Measurements from ENCODE around the gene ZBTB7C.

ZBTB7C gene

DNA sequence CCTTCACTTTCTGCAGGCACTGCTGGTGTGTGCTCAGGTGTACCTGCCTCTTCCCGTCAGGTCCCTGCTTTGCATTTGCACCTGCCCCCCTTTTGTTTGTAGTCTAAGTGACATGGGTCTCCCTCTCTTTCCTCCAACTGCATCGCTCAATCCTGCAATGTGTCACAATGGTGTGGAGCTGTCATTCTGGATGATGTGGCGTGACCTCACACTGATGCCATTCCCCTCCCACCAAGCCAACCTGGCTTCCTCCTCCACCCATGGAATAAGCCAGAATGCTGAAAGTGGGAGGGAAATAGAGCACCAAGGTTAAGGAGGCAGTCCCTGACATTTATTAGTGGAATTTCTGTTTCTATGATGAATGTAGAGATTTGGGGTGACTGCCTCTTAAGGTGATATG, 156.7 kb downstream of the ZBTB7C start:
- no peak for DNase-seq (ENCODE audit: low read depth)

DNA sequence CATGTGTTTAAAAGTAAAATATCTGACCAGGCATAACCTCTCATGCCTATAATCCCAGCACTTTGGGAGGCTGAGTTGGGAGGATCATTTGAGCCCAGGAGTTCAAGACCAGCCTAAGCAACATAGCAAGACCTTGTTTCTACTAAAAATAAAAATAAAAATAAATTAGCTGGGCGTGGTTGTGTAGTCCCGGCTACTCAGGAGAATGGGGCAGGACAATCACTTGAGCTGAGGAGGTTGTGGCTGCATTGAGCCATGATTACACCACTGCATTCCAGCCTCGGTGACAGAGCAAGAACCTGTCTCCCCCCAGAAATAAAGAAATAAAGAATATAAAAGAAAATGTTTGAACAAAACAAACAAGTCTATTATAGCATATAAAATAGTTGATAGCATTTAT, 158.3 kb downstream of the ZBTB7C start:
- no peak for DNase-seq (ENCODE audit: low read depth)

DNA sequence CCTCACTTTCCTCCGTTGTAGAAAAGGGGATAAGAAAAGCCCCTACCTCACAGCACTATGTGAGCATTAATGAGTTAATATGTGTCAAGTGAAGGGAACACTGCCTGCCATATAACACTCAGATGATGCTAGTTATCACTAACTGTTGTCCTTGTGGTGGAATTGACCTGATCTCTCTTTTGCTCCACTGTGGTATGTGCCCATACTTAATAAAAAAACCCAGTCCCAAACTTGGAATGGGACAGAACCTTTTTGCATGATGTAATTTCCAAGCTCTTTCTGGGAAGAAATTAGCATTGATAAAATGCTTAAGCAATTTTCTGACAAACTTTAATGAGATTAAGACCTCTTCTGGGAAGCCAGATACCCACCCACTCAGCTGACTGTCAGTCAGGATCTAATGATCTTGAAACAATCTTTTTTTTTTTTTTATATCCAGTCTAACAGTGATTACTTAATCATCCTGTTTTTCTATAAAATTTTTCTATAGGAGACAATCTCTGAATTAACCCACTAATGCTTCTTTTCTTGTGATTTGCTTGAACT, 158.7 kb downstream of the ZBTB7C start:
- no peak for DNase-seq (ENCODE audit: low read depth)

DNA sequence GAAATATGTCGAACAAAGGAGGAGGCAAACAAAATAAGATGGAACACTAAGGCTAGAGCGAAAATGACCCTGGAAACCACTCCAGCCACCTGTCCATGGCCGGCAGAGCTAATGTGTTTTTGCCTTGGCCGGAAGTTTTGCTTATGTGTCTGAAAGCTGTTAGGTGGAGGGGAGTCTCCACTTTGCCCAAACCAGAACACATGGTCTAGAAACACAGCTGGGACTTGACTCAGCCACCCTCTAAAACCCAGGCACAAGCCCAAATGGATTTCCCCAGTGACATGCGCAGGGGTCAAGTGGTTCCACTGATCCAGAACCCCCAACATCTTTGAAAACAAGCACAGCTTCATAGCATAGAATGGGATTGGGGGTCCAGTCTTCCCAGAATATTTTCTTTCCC, 159.3 kb downstream of the ZBTB7C start:
- DNase-seq (ENCODE audit: low read depth), result no peak

DNA sequence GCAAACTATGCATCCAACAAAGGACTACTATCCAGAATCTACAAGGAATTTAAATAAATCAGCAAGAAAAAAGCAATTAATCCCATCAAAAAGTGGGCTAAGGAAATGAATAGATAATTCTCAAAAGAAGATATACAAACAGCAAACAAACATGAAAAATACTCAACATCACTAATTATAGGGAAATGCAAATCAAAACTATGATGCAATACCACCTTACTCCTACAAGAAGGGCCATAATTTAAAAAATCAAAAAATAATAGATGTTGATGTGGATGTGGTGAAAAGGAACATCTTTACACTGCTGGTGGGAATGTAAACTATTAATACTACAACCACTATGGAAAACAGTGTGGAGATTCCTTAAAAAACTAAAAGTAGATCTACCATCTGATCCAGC, 164.7 kb downstream of the ZBTB7C start:
- DNase-seq (ENCODE audit: low read depth), result no peak

DNA sequence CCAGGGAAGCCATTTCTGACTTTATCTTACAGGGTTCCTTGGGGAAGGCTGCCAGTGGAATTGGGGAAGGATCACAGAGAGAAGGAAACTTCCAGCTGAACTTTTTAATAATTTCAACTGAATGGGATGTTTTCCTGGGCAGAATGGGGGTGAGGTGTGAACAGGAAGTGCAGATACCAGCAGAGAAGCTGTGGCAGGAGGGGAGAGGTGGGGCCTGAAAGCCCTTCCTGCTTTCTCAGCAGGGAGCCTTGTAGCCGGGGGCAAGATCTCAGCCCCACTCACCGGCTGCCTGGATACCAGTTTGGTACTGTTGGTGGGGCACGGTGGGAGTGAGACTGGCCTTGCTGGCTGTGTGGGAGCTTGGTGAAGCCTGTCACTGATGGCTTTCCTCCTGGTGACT, 170.5 kb downstream of the ZBTB7C start:
- no peak for DNase-seq (ENCODE audit: low read depth)

DNA sequence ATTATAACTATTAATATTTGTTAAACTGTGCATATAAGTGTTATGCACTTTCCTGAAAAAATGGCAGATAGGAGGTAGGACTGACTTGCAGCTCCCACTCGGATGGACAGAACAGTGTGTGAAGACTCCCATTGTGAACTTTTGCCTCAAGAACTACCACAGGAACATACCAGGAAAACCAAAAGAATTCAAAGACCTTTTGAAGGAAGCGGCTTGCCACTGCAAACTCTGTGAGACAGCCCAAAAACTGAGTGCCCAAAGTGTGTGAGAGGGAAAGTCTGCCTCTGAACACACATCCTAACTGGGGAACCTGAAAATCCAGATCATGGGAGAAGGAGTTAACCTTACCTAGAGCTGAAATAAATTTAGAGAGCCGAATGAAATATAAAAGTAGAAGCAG, 171.0 kb downstream of the ZBTB7C start:
- DNase-seq (ENCODE audit: low read depth), result no peak

DNA sequence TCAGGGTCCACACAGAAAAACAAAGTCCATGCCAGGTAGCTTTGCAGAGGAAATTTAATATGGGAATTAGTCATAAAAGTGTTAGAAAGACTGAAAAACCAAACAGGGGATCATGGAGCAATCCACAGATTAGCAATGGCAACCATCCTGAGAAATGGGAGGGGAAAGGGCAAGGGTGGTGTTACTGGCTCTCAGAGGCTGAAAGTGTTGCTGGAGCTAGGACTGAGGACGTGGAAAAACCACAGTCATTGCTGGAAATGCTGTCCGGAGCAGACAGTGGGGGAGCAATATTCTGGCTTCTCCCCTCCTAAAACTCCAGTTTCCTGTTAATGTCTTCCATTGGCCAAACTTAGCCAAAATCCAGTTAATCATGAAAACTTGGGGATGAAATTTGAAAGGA, 172.4 kb downstream of the ZBTB7C start:
- no peak for DNase-seq (ENCODE audit: low read depth)

DNA sequence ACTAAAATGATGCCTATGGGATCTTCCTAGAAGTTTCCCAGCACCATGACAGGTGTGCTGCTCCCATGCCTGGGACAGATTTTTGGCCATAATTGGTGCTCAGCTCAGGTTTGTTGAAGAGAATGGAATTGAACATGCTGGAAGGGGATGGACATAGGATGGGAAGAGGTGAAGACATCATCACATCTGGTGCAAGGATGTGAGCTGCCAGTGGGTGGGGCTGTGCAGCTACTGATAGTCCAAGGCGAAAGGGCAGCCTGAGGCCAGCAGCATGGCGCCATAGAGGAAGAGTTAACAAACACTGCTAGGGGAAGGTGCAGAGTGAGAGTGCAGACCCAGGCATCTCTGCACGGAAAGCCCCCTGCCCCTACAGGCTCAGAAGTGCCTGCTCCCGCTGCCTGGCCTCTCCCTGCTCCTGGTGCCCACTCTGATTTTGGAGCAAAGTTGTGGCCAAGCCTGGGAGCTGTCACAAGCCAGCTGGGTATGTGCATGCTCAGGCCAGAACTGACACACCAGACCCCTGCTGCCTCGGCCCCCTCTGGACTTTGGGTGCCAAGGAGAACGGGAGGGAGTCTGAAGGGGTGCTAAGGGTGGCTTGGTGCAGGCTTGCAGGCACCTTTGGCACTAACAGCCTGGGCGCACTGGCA, 178.6 kb downstream of the ZBTB7C start:
- no peak for DNase-seq (ENCODE audit: low read depth)

DNA sequence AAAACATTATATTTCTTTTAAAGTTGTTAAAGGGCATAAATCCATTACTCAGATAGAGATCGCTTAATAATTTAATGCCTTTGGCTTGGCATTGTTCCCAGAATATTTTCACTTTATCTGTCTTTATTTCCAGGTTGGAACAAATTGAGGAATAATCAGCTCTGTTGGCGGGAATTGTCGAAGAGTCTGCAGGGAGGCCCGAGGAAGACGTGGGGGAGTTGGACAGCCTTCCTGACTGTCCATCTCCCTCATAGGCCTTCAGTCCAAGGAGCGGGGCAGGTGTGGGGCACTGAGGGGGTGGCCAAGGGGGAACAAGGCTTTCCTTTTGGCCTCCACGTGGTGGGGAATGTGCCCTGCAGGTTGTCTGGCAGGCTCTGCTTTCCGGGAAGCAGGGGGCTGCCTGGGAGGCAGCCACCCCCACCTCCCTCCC, 179.6 kb downstream of the ZBTB7C start:
- DNase-seq (ENCODE audit: low read depth), result no peak

DNA sequence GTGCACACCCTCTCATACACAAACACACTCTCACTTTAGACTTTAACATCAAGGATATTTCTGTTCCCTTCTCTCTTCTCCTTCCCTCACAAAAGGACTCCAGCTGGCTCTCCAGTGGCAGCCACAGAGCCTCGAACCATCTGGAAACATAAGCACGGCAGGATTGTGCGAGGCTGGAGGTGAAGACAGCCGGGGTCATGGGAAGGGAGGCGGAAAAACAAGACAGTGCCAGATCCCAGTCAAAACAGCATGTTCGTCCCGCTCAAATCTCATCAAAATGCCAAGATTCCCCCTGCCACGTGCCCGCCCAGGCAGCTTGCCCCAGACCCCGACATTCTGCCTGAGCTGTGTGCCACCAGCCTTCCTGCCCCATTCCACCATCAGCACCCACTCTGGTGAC, 180.3 kb downstream of the ZBTB7C start:
- no peak for DNase-seq (ENCODE audit: low read depth)

DNA sequence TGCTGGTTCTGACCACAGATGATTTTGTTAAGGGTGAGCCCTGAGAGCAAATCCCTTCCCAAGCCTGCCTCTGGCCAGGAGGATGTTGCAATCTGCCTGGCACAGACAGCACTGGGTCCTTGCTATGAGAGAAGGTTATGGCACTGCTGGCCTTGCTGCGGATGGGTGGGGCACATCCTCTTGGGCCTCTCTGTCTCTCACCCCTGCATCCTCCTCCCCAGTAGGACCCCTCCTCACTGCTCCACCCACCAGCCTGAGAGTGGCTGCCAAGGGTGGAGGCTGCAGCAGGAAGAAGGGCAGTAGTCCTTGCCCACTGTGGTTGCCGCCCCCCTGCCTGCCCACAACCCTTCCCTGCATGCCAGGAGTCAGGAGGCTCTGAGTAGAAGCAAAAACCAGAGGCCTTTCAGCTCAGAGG, 180.9 kb downstream of the ZBTB7C start:
- DNase-seq (ENCODE audit: low read depth), result no peak

DNA sequence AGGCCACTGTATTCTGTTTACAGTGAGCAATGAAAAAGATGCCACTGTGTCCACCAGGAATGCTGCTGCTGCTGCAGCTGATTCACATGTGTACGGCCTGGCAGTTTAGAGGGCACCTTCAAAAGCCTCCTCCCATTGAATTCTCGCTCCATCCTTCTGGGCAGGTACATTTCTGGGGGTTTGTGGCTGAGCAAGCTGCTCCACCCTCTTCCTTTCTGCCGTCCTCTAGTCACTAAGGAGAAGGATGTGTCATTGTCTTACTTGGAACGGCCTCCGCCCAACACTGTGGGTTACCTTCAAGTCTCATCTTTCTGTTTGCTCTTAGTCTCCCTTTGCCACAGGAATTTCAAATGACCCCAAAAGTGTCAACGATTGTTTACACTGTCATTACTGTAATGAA, 182.0 kb downstream of the ZBTB7C start:
- DNase-seq (ENCODE audit: low read depth), result no peak

DNA sequence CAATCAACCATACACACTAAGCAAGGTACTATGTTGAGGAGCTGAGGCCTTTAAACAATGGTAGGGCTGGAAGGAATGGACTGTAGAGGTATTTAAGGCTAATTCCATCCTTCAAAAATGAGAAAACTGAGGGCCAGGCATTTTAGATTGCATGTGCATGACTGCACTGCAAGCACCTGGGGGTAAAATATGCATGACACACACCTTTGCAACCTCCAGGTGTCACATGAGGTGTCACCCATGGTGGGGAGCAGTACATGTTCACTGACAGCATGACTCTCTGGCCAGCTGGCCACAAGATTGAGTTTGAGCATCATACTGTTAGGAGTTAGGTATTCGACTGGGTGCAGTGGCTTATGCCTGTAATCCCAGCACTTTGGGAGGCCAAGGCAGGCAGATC, 182.8 kb downstream of the ZBTB7C start:
- DNase-seq (ENCODE audit: low read depth), result no peak

DNA sequence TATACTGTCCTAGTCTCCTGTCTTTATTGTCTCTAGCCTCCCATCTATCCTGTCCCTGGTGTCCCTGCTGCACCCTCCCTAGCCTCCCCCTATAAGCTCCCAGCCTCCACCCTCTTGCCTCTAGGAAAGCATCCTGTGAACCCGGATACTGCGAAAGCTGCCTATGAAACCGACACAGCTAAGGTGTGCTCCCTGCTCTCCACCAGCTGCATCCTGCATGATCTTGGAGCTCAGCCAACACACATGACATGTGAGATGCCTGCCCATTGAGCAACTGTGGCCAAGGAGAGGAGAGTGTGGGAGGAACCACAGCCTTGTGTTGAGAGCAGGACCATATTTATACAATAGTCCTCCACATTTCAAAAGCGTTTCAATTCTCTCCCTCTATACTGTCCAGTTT, 187.1 kb downstream of the ZBTB7C start:
- no peak for DNase-seq (ENCODE audit: low read depth)

DNA sequence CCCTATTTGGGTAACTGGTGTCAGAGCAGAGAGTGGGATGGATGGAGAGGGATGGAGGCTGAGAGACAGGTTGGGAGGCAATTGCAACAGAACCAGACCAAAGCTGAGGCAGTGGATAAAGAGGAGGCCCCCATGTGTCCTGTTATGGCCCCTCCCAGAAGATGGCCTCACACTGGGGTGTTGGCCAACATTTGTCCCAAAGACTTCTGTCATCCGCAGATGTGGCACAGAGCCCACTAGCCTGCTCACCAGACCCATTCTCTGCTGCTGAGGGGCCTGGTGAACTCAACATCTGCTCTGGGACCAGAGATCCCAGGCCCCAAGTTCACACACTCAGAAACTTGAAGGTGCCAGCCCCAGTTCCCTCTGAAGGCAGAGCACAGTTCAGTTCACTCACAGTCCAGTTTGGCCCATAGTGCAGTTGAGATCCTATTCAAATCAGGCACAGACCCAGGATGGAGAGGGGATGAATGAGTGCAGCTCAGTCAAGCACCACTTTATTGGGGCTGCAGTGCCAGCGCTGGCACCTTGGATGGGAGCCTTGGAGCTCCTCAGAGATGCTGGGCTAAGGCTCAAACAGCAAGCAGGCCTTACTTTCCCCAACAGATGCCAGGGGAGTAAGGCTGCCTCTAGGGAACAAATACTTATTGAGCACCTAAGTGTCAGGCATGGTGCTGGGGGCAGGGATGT, 189.2 kb downstream of the ZBTB7C start:
- DNase-seq (ENCODE audit: low read depth), result no peak

DNA sequence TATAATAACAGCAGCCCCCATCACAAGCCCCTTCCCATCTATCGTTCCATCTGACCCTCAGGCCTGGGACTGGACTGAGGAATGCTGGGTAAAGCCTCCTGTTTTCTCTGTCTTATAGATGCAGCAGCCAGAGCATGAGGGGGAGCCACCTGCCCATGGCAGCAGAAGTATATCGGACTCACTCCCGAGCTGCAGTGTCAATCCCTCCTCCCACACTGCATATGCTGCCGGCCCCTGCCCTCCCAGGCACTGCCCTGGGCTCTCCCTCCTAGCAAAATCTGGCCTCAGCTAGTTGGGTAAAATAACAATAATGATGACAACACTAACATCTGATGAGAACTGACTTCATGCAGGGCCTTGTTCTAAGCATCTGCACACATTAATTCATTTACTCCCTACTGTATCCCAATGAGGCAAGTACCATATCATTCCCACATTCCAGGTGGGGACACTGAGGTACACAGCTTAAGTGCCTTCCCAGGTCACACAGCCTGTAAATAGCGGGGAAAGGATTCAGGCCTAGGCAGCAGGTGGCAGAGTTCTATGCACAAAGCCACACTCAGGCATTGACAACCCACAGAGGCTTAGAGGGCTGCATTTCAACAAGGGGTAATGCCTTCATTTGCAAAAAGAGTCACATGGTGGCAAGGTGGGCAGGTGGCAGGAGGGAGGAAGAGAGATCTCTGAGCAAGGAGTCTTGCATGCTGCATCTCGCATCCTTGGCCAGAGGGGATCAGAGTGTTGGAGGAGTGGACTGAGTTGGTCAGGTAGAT, 190.0 kb downstream of the ZBTB7C start:
- DNase-seq (ENCODE audit: low read depth), result no peak

DNA sequence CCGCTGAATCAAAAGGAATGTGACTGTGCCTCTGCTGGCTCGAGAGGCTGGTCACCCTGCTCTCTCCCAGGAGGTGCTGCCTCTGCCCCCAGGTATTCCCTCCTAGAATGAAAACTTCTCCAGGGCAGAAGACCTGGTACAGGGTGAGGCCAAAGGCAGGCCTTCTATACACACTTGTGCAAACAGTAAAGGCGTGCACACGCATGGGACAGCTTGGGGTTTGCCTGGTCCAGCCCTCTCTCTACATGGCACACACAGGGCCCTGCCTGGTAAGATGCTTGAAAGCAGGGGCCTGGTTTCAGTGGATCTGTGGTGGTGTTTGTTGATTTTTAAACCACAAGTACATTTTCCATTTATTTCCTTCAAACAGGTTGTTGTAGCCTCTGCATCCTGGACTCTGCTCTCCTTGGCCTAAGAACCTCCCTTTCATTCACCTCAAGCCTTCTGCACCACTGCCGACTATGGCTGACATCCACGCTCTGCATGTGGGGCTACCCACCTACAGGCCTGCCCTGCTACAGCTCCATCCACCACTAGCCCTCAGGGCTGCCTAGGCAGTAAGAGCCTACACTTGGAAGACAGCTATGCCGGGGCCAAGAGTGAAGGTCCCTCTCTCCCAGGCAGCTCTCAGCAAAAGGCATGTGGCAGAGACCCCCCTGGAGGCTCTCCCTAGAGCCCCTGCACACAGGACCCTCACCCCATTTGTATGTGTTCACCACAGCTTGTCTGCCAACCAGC, 190.7 kb downstream of the ZBTB7C start:
- no peak for DNase-seq (ENCODE audit: low read depth)

DNA sequence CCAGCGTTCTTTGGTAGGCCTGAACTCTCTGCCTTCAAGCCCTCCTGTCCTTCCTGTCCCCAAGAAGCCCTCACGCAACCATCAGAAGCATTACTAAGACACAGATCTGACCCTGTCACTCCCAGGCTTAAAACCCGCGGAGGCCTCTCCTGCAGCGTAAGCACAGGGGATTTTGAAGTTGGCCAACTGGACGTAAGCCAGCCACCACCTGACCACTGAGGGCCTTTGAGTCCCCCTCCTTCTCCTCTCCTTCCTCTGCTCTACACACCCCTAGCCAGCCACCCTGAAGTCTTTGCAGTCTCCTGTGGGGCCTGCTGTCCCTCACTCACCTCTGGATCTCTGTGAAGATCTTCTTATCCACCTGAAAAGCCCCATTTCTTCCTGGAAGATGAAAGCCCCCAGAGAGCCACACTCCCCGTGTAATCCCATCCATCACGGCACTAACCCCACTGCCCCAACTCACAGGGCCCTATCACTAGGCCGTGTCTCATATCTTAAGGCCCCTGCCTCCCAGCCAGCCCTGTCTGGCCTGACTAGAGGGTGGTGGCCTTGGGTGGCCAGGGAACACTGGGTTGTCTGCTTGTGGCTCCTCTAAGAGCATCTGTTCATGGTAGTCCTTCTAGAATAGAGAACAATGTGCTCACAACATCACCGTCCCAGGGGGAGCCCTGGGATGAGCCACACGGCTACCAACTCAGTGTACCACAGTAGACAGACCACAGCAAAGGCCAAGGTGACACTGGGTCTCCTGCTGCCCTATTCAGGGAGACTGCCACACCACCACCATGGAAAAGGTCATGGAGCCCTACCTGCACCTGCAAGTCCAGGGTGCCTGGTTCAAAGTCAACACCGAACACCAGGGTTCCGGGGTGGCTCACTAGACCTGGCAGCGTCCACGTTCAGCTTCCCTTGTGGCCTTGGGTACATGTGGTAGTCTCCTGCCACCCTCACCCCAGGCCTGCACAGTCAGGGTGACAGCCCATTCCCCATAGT, 191.6 kb downstream of the ZBTB7C start:
- DNase-seq (ENCODE audit: low read depth), result no peak

DNA sequence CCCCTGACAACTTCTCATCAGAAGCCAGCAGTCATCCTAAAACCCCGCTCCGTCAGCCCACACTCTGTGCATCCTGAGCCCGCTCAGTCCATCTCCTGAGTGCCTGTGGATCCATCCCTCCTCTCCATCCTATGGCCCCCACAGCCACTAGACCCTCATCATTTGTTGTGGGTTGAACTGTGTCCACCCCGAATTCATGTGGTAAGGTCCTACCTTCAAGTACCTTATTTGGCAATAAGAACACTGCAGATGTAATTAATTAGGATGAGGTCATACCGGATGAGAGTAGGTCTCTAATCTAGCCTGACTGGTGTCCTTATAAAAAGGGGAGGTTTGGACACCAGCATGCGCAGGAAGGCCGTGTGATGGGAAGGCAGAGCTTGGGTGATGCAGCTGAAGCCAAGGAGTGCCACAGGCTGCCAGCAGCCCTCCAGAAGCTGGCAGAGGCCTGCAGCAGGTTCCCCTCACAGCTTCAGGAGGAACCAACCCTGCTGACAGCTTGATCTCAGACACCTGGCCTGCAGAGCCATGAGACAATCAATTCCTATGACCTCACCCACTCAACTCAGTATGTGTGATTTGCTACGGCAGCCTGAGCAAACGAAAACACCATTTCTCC, 192.4 kb downstream of the ZBTB7C start:
- no peak for DNase-seq (ENCODE audit: low read depth)
